ENCODE measurements around the gene PKHD1.
"Not testable (repeated sequence)": the region's sequence is repeated elsewhere in the genome, so short reads cannot be mapped to it uniquely, and the experiment has no call there.

Gene PKHD1

GRCh38 chr6:51976374-51976773 is 111.0 kb downstream of the PKHD1 start:
- no peak for DNase-seq

- no peak for DNase-seq
These were observed 114.8 kb downstream of the PKHD1 start for GRCh38 chr6:51972659-51973058.

- no peak for DNase-seq
These were observed 119.1 kb downstream of the PKHD1 start for GRCh38 chr6:51968265-51968664.

- no peak for DNase-seq
These were observed 122.1 kb downstream of the PKHD1 start for GRCh38 chr6:51965222-51965801.

- no peak for DNase-seq
These were observed 123.4 kb downstream of the PKHD1 start for GRCh38 chr6:51963980-51964379.

- DNase-seq: no peak
These were observed 125.1 kb downstream of the PKHD1 start for GRCh38 chr6:51962354-51962753.

- DNase-seq: no peak
These were observed 127.0 kb downstream of the PKHD1 start for GRCh38 chr6:51960419-51960818.

GRCh38 chr6:51959744-51960383 is 127.5 kb downstream of the PKHD1 start:
- DNase-seq: peak; percentile 0

- no peak for DNase-seq
These were observed 132.7 kb downstream of the PKHD1 start for GRCh38 chr6:51954681-51955080.

- no peak for DNase-seq
These were observed 134.2 kb downstream of the PKHD1 start for GRCh38 chr6:51953246-51953645.

- DNase-seq: no peak
These were observed 135.5 kb downstream of the PKHD1 start for GRCh38 chr6:51951924-51952323.

GRCh38 chr6:51949526-51949925 is 137.9 kb downstream of the PKHD1 start:
- no peak for DNase-seq

- not testable (repeated sequence) for DNase-seq
These were observed 147.7 kb downstream of the PKHD1 start for GRCh38 chr6:51939695-51940094.

- DNase-seq: no peak
These were observed 150.7 kb downstream of the PKHD1 start for GRCh38 chr6:51936531-51937290.

- no peak for DNase-seq
These were observed 153.3 kb downstream of the PKHD1 start for GRCh38 chr6:51934098-51934497.

- DNase-seq: no peak
These were observed 154.5 kb downstream of the PKHD1 start for GRCh38 chr6:51932956-51933355.

GRCh38 chr6:51930602-51931001 is 156.8 kb downstream of the PKHD1 start:
- DNase-seq: no peak

GRCh38 chr6:51929934-51930574 is 157.4 kb downstream of the PKHD1 start:
- no peak for DNase-seq

- no peak for DNase-seq
These were observed 159.1 kb downstream of the PKHD1 start for GRCh38 chr6:51928320-51928719.

- DNase-seq: no peak
These were observed 160.0 kb downstream of the PKHD1 start for GRCh38 chr6:51927450-51927849.

- no peak for DNase-seq
These were observed 161.3 kb downstream of the PKHD1 start for GRCh38 chr6:51926125-51926524.

GRCh38 chr6:51922479-51922878 is 164.9 kb downstream of the PKHD1 start:
- not testable (repeated sequence) for DNase-seq

- DNase-seq: not testable (repeated sequence)
These were observed 169.1 kb downstream of the PKHD1 start for GRCh38 chr6:51918347-51918746.

GRCh38 chr6:51915098-51915497 is 172.3 kb downstream of the PKHD1 start:
- no peak for DNase-seq
